ENCODE results near the gene U2AF1L4. TPM values are rescaled to one million over a fixed set of nuclear protein-coding genes. Genes with fewer than 3 reads are reported as not detected.
A peak's percentile ranks its signal among the peaks of the same experiment; 100 is the strongest.
"Not testable (repeated sequence)": the region's sequence is repeated elsewhere in the genome, so short reads cannot be mapped to it uniquely, and the experiment has no call there.

The U2AF1L4 gene
- total RNA-seq, 1 donor from 2014 or later, result 2.4 TPM

DNA sequence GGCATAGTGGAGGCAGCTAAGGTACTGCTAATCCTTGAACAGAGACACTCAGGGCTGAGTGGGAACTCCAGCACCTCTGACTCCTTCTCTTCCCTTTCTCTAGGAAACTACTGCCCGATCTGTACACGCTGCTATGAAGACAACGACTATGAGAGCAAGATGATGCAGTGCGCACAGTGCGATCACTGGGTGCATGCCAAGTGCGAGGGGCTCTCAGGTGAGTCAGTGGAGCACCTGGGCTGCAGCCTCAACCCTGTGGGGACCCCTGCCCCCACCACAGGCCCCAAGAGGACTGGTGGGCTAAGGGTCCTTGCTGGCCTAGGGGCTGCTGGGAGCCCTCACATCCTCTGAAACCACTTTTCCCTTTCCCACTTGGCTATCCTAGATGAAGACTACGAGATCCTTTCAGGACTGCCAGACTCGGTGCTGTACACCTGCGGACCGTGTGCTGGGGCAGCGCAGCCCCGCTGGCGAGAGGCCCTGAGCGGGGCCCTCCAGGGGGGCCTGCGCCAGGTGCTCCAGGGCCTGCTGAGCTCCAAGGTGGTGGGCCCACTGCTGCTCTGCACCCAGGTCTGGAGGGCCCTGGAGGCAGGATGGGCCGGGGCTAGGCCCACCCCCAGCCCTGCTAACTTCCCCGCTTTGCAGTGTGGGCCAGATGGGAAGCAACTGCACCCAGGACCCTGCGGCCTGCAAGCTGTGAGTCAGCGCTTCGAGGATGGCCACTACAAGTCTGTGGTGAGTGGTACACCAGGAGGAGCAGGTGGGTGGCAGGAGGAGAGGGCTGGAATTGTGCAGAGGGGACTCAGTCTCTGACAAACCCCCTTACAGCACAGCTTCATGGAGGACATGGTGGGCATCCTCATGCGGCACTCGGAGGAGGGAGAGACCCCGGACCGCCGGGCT lies 17.9 kb downstream of the U2AF1L4 start:
- DNase-seq (ENCODE audit: low read depth in 2 of 2), result no peak

DNA sequence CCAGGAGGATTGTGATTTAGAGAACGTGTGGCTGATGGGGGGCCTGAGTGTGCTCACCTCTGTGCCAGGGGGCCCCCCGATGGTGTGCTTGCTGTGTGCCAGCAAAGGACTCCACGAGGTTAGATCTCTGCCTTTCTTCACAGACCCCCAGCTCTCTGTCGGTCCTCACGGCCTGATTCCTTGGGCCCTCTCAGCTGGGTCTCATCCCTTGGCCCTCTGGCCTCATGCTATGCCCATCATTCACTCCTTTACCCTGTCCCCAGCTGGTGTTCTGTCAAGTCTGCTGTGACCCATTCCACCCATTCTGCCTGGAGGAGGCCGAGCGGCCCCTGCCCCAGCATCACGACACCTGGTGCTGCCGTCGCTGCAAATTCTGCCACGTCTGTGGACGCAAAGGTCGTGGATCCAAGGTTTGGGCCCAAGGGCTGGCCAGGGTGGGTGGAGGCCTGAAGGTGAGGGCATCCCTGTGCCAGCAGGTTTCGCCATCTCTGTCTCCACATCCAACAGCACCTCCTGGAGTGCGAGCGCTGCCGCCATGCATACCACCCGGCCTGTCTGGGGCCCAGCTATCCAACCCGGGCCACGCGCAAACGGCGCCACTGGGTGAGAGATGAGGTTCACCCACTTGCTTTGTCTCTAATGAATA lies 19.9 kb downstream of the U2AF1L4 start:
- no peak for DNase-seq (ENCODE audit: low read depth in 2 of 2)

GRCh38 chr19:35724560-35724959 lies 20.7 kb downstream of the U2AF1L4 start:
- no peak for DNase-seq (ENCODE audit: low read depth in 2 of 2)

DNA sequence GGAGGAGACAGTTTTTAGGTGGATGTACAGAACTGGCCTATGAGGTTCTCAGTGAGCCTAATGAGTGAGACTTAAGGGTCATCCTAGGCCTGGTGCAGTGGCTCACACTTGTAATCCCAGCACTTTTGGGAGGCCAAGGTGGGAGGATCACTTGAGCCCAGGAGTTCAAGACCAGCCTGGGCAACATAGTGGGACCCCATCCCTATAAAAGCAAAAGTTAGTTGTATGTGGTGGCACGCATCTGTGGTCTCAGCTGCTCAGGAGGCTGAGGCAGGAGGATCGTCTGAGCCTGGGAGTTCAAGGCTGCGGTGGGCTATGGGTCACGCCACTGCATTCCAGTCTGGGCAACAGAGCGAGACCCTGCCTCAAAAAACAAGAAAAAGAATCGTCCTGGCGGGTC lies 21.1 kb downstream of the U2AF1L4 start:
- not testable (repeated sequence) for DNase-seq (ENCODE audit: low read depth in 2 of 2)

- no peak for DNase-seq (ENCODE audit: low read depth in 2 of 2)
These were observed 21.5 kb downstream of the U2AF1L4 start for GRCh38 chr19:35723671-35724070.

DNA sequence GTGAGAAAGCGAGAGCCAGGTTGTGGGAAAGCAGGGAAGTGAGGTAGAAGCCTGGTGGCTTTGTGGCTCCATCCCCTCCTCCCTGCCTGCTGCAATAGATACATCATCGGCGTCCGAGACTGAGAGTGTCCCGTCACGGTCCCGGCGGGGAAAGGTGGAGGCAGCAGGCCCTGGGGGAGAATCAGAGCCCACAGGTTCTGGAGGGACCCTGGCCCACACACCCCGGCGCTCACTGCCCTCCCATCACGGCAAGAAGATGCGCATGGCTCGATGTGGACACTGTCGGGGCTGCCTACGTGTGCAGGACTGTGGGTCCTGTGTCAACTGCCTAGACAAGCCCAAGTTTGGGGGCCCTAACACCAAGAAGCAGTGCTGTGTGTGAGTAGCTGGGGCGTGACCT lies 22.3 kb downstream of the U2AF1L4 start:
- DNase-seq (ENCODE audit: low read depth in 2 of 2), result no peak

DNA sequence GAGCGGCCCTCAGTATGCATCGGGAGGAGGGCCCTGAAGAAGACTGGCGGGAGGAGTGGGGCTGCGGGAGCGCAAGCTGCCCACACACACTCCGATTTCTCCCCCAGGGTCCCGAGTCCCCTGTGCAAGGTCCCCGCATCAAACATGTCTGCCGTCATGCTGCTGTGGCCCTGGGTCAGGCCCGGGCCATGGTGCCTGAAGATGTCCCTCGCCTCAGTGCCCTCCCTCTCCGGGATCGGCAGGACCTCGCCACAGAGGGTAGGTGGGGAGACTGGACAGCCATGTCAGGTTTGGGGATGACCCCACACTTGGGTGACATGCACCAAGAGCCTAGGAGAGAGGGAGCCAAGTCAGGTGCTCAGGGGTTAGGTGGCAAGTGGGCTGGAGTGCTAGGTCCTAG lies 22.8 kb downstream of the U2AF1L4 start:
- DNase-seq (ENCODE audit: low read depth in 2 of 2), result no peak

GRCh38 chr19:35721374-35721773 lies 23.8 kb downstream of the U2AF1L4 start:
- no peak for DNase-seq (ENCODE audit: low read depth in 2 of 2)

GRCh38 chr19:35720648-35721047 lies 24.6 kb downstream of the U2AF1L4 start:
- DNase-seq (ENCODE audit: low read depth in 2 of 2), result no peak

DNA sequence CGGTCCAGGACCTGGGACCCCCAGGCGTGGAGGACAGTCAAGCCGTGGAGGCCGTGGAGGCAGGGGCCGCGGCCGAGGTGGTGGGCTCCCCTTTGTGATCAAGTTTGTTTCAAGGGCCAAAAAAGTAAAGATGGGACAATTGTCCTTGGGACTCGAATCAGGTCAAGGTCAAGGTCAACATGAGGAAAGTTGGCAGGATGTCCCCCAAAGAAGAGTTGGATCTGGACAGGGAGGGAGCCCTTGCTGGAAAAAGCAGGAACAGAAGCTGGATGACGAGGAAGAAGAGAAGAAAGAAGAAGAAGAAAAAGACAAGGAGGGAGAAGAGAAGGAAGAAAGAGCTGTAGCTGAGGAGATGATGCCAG lies 25.1 kb downstream of the U2AF1L4 start:
- DNase-seq (ENCODE audit: low read depth in 2 of 2), result no peak

- DNase-seq (ENCODE audit: low read depth in 2 of 2), result no peak
These were observed 25.6 kb downstream of the U2AF1L4 start for GRCh38 chr19:35719402-35720162.

DNA sequence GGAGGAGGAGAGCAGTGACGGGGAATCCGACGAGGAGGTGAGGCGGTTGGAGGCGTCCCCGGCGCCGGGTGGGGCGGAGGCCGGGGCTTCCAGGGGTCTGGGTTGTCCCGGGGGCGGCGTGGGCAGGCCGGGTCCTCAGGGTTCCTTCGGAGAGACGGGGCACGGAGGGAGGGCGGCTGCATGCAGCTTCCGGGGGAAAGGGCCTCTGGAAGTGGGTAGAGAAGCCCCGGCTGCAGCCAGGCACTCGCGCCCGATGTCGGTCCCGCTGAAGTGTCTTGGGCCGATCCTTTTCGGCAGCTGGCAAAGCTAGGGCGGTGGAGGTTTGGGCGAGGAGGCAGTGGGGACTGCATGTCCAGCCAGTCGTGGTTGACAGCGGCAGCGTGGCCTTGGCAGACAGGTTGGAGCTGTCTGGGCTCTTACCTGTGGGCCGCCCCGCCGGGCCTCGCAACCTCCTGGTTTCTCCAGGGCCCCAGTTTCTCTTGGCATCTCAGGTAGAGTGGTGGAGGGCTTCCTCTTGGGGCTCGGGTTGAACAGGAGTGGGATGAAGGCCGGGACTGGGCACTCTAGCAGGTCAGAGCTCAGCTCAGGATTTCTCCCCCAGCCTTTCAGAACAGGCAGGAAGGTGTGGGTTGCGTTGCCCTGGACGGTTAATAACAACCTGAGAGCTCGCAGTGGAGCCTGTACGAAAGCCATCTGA lies 26.7 kb downstream of the U2AF1L4 start:
- DNase-seq (ENCODE audit: low read depth in 2 of 2), result peak in 1 of 2 donors; percentile 37

GRCh38 chr19:35717665-35718344 lies 27.4 kb downstream of the U2AF1L4 start, which contains the start of gene KMT2B:
Gene KMT2B (plus strand): TSS chr19:35718003. CDS start chr19:35718019, 16 bp downstream.
- DNase-seq (ENCODE audit: low read depth in 2 of 2), result no peak

- DNase-seq (ENCODE audit: low read depth in 2 of 2), result peak; percentile 90 to 97
These were observed 28.2 kb downstream of the U2AF1L4 start for GRCh38 chr19:35716801-35717664.

DNA sequence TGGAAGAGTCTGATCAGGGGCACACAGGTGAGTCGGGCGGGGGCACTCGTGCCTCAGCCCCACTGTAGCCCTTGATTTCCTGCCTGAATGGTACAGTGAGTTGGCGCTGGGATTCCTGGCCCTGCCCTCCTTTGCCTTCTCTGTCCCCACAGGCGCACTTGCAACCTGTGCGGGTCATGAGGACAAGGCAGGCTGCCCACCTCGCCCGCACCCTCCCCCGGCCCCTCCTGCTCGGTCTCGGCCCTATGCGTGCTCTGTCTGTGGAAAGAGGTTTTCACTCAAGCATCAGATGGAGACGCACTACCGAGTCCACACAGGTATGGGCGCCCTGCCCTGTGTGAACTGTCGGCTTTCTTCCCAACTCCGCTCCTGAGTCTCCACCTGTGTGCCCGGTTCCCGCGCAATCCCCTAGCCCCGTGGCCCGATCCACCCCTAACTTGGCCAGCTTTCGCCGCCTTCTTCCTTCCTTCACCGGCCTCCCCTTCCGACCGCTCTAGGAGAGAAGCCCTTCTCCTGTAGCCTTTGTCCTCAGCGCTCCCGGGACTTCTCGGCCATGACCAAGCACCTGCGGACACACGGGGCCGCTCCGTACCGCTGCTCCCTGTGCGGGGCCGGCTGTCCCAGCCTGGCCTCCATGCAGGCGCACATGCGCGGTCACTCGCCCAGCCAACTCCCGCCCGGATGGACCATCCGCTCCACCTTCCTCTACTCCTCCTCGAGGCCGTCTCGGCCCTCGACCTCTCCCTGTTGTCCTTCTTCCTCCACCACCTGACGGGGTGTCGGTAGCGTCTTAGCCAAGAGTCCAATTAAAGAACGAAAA lies 29.0 kb downstream of the U2AF1L4 start:
- DNase-seq (ENCODE audit: low read depth in 2 of 2), result peak in 1 of 2 donors; percentile 45

- no peak for DNase-seq (ENCODE audit: low read depth in 2 of 2)
These were observed 29.8 kb downstream of the U2AF1L4 start for GRCh38 chr19:35715355-35715809.

DNA sequence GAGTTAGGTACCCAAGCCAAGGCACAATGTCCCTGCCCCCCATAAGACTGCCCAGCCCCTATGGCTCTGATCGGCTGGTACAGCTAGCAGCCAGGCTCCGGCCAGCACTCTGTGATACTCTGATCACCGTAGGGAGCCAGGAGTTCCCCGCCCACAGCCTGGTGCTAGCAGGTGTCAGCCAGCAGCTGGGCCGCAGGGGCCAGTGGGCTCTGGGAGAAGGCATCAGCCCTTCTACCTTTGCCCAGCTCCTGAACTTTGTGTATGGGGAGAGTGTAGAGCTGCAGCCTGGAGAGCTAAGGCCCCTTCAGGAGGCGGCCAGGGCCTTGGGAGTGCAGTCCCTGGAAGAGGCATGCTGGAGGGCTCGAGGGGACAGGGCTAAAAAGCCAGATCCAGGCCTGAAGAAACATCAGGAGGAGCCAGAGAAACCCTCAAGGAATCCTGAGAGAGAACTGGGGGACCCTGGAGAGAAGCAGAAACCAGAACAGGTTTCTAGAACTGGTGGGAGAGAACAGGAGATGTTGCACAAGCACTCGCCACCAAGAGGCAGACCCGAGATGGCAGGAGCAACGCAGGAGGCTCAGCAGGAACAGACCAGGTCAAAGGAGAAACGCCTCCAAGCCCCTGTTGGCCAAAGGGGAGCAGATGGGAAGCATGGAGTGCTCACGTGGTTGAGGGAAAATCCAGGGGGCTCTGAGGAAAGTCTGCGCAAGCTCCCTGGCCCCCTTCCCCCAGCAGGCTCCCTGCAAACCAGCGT lies 30.4 kb downstream of the U2AF1L4 start:
- DNase-seq (ENCODE audit: low read depth in 2 of 2), result no peak

GRCh38 chr19:35713904-35714495 lies 31.2 kb downstream of the U2AF1L4 start:
- no peak for DNase-seq (ENCODE audit: low read depth in 2 of 2)

Measured in dermis microvascular lymphatic vessel endothelial cell (primary cell).